Central memory CD8-positive, alpha-beta T cell (primary cell): ENCODE data around the gene CXCL5.

ENCODE experiments used
- ATAC-seq: fragments of 150-1000 bp; cut with Tn5 transposase; replicated peaks from 2 replicates; pipeline ENCODE4 v1.10.0; 2022; ENCODE audit warnings: mild to moderate bottlenecking, moderate FRiP score, moderate number of reproducible peaks; ENCODE audit not compliant: poor library complexity, severe bottlenecking; ENCODE audit errors: extremely low read depth
- DNase-seq, 2 donors: peaks; one replicate each; pipeline ENCODE4 v3.0.0; 2021; ENCODE audit warnings: low spot score in 2 of 2
- H3K27ac Mint-ChIP-seq: one replicate; pipeline ENCODE4 v1.8.0; 2022; ENCODE audit warnings: low read depth, mild to moderate bottlenecking, moderate library complexity, mixed read lengths
- H3K27me3 Mint-ChIP-seq: one replicate; pipeline ENCODE4 v1.8.0; 2022; ENCODE audit warnings: mixed read lengths
- H3K36me3 Mint-ChIP-seq: one replicate; pipeline ENCODE4 v1.8.0; 2022; ENCODE audit warnings: mild to moderate bottlenecking, moderate library complexity, mixed read lengths; ENCODE audit not compliant: insufficient read depth
- H3K4me1 Mint-ChIP-seq: one replicate; pipeline ENCODE4 v1.8.0; 2022; ENCODE audit warnings: mixed read lengths
- H3K4me3 Mint-ChIP-seq: one replicate; pipeline ENCODE4 v1.8.0; 2022; ENCODE audit warnings: mild to moderate bottlenecking, moderate library complexity, mixed read lengths
- H3K9me3 Mint-ChIP-seq: one replicate; pipeline ENCODE4 v1.8.0; 2022; ENCODE audit warnings: mixed read lengths

The CXCL5 gene

GRCh38 chr4:74032064-74032463 is 33.6 kb upstream of the CXCL5 start:
- ATAC-seq = no peak
- Mint-ChIP-seq H3K27me3 (peaks cover under 1% of the 10 kb centered on the region), H3K4me3 (no peak overlapping the region), H3K27ac (no peak overlapping the region), H3K9me3 (peaks cover 13% of the 10 kb centered on the region), H3K4me1 (no peaks in the 10 kb centered on the region), H3K36me3 (no peaks in the 10 kb centered on the region)
- DNase-seq = no peak

- no peaks in the 10 kb centered on the region for H3K27me3 Mint-ChIP-seq
- H3K9me3 Mint-ChIP-seq = peaks cover 13% of the 10 kb centered on the region
- ATAC-seq = no peak
Observed at GRCh38 chr4:74031576-74031975, 33.1 kb upstream of the CXCL5 start.

GRCh38 chr4:74030285-74030684 is 31.8 kb upstream of the CXCL5 start:
- Mint-ChIP-seq H3K27me3 (no peaks in the 10 kb centered on the region), H3K4me1 (no peaks in the 10 kb centered on the region), H3K4me3 (no peak overlapping the region), H3K9me3 (peaks cover 13% of the 10 kb centered on the region), H3K36me3 (no peaks in the 10 kb centered on the region), H3K27ac (no peak overlapping the region)
- DNase-seq (no peak), ATAC-seq (no peak)

More at GRCh38 chr4:74031576-74031975, 33.1 kb upstream of the CXCL5 start:
- Mint-ChIP-seq H3K4me3 (no peak overlapping the region), H3K4me1 (no peaks in the 10 kb centered on the region), H3K36me3 (no peaks in the 10 kb centered on the region), H3K27ac (no peak overlapping the region)
- DNase-seq = no peak

- H3K9me3 Mint-ChIP-seq = peaks cover 13% of the 10 kb centered on the region
- no peak overlapping the region for H3K4me3 Mint-ChIP-seq
- no peaks in the 10 kb centered on the region for H3K36me3 Mint-ChIP-seq
- no peaks in the 10 kb centered on the region for H3K27me3 Mint-ChIP-seq
- DNase-seq = no peak
- no peak overlapping the region for H3K27ac Mint-ChIP-seq
- no peaks in the 10 kb centered on the region for H3K4me1 Mint-ChIP-seq
- ATAC-seq = no peak
Observed at GRCh38 chr4:74028504-74028903, 30.0 kb upstream of the CXCL5 start.

- no peaks in the 10 kb centered on the region for H3K36me3 Mint-ChIP-seq
- ATAC-seq = no peak
Observed at GRCh38 chr4:74023709-74024108, 25.2 kb upstream of the CXCL5 start.

GRCh38 chr4:74021601-74022000 is 23.1 kb upstream of the CXCL5 start:
- Mint-ChIP-seq H3K9me3 (no peaks in the 10 kb centered on the region), H3K36me3 (no peaks in the 10 kb centered on the region), H3K27ac (no peak overlapping the region), H3K4me1 (no peaks in the 10 kb centered on the region), H3K27me3 (no peaks in the 10 kb centered on the region), H3K4me3 (no peak overlapping the region)
- DNase-seq (no peak), ATAC-seq (no peak)

More at GRCh38 chr4:74023709-74024108, 25.2 kb upstream of the CXCL5 start:
- Mint-ChIP-seq H3K4me3 (no peak overlapping the region), H3K27ac (no peak overlapping the region), H3K27me3 (no peaks in the 10 kb centered on the region), H3K9me3 (peaks cover 5% of the 10 kb centered on the region), H3K4me1 (no peaks in the 10 kb centered on the region)
- no peak for DNase-seq

- DNase-seq (no peak), ATAC-seq (no peak)
- Mint-ChIP-seq H3K9me3 (no peaks in the 10 kb centered on the region), H3K27ac (no peak overlapping the region), H3K4me3 (no peak overlapping the region), H3K36me3 (no peaks in the 10 kb centered on the region), H3K27me3 (no peaks in the 10 kb centered on the region), H3K4me1 (no peaks in the 10 kb centered on the region)
Observed at GRCh38 chr4:74018771-74019170, 20.3 kb upstream of the CXCL5 start.

GRCh38 chr4:74018116-74018515 is 19.6 kb upstream of the CXCL5 start:
- DNase-seq (no peak), ATAC-seq (no peak)
- Mint-ChIP-seq H3K9me3 (no peaks in the 10 kb centered on the region), H3K4me3 (no peak overlapping the region), H3K4me1 (no peaks in the 10 kb centered on the region), H3K27me3 (no peaks in the 10 kb centered on the region), H3K36me3 (no peaks in the 10 kb centered on the region), H3K27ac (peak overlapping the region; percentile 85)

- peak; percentile 59 for ATAC-seq
- Mint-ChIP-seq H3K4me3 (no peak overlapping the region), H3K4me1 (no peaks in the 10 kb centered on the region), H3K36me3 (no peaks in the 10 kb centered on the region), H3K27me3 (no peaks in the 10 kb centered on the region), H3K9me3 (no peaks in the 10 kb centered on the region), H3K27ac (no peak overlapping the region)
- DNase-seq = no peak
Observed at GRCh38 chr4:74016068-74016467, 17.6 kb upstream of the CXCL5 start.

- no peaks in the 10 kb centered on the region for H3K4me1 Mint-ChIP-seq
- H3K27ac Mint-ChIP-seq = peak overlapping the region; percentile 5
- no peaks in the 10 kb centered on the region for H3K9me3 Mint-ChIP-seq
- no peaks in the 10 kb centered on the region for H3K27me3 Mint-ChIP-seq
- DNase-seq (no peak), ATAC-seq (no peak)
- H3K36me3 Mint-ChIP-seq = no peaks in the 10 kb centered on the region
- no peak overlapping the region for H3K4me3 Mint-ChIP-seq
Observed at GRCh38 chr4:74015126-74015780, 16.8 kb upstream of the CXCL5 start.

GRCh38 chr4:74014332-74014731 is 15.9 kb upstream of the CXCL5 start:
- no peaks in the 10 kb centered on the region for H3K4me1 Mint-ChIP-seq
- H3K9me3 Mint-ChIP-seq = no peaks in the 10 kb centered on the region
- no peaks in the 10 kb centered on the region for H3K36me3 Mint-ChIP-seq
- DNase-seq (no peak), ATAC-seq (no peak)
- no peaks in the 10 kb centered on the region for H3K27me3 Mint-ChIP-seq
- no peak overlapping the region for H3K27ac Mint-ChIP-seq
- H3K4me3 Mint-ChIP-seq = no peak overlapping the region

- Mint-ChIP-seq H3K36me3 (no peaks in the 10 kb centered on the region), H3K9me3 (no peaks in the 10 kb centered on the region), H3K27ac (no peak overlapping the region), H3K4me3 (no peak overlapping the region), H3K27me3 (no peaks in the 10 kb centered on the region), H3K4me1 (no peaks in the 10 kb centered on the region)
- DNase-seq = no peak
- no peak for ATAC-seq
Observed at GRCh38 chr4:74013264-74013663, 14.8 kb upstream of the CXCL5 start.

- Mint-ChIP-seq H3K27ac (no peak overlapping the region), H3K27me3 (no peaks in the 10 kb centered on the region), H3K4me3 (no peak overlapping the region), H3K9me3 (no peaks in the 10 kb centered on the region), H3K4me1 (no peaks in the 10 kb centered on the region), H3K36me3 (no peaks in the 10 kb centered on the region)
- ATAC-seq (no peak), DNase-seq (no peak)
Observed at GRCh38 chr4:74012130-74012529, 13.7 kb upstream of the CXCL5 start.
